ENCODE results near the gene SLC39A11.

- TF ChIP-seq CTCF (IDR thresholded peaks at IDR 0.05) (no peak), SP1 (CRISPR knock-in tag; conservative IDR thresholded peaks at IDR 0.05) (no peak), MLX (CRISPR knock-in tag; IDR thresholded peaks at IDR 0.05) (no peak), ZBTB43 (CRISPR knock-in tag; IDR thresholded peaks at IDR 0.05) (no peak), E2F4 (CRISPR knock-in tag; IDR thresholded peaks at IDR 0.05; ENCODE audit: borderline replicate concordance, low read depth) (no peak), NR3C1 (CRISPR knock-in tag; conservative IDR thresholded peaks at IDR 0.05; ENCODE audit: low read depth) (no peak), PRDM15 (CRISPR knock-in tag; IDR thresholded peaks at IDR 0.05) (no peak), E2F5 (CRISPR knock-in tag; IDR thresholded peaks at IDR 0.05) (no peak)
Observed at GRCh38 chr17:73091770-73092522, 542 bp downstream of the SLC39A11 start.
